ENCODE data around the gene LAPTM5. TPM values are rescaled to one million over a fixed set of nuclear protein-coding genes. Genes with fewer than 3 reads are reported as not detected.

The LAPTM5 gene
- total and polyA plus RNA-seq, 2 donors (not counting 3 experiments of a cell fraction or from before 2014, with no cell fraction given): 83.4 to 95.2 TPM

GRCh38 chr1:30741239-30741894, 16.2 kb downstream of the LAPTM5 start:
- H3K9me3 ChIP-seq (replicated peaks; ENCODE audit: control insufficient read depth, insufficient read depth, low read length): no peaks in the 10 kb centered on the region
- ChIA-PET CTCF (interaction anchor here (0.8 to 1.6 kb wide), 4 partner anchors 11 to 38 kb away, joined by 3 to 4 read pairs (median 3); partner anchors contain the start of gene LAPTM5), POLR2A (no interaction called here)

More at GRCh38 chr1:30741239-30741894, 16.2 kb downstream of the LAPTM5 start:
- H3K36me3 ChIP-seq (ENCODE audit: control insufficient read depth in 2 of 2, extremely low read depth in 1 of 2, insufficient read depth in 2 of 2, low read length in 2 of 2): peaks cover 2 to 3% of the 10 kb centered on the region in 2 experiments
- no peaks in the 10 kb centered on the region for H3K9me1 ChIP-seq (replicated peaks; ENCODE audit: control insufficient read depth, extremely low read depth, insufficient read depth, low read length)
- FAIRE-seq (peak; percentile 38), DNase-seq (ENCODE audit: low read depth, low spot score) (peak; percentile 32)
- no peak overlapping the region for H3K9ac ChIP-seq (replicated peaks; ENCODE audit: extremely low read depth, insufficient read depth, low read length)
- no peak overlapping the region for H3K4me3 ChIP-seq (replicated peaks in 1 of 3; ENCODE audit: insufficient read depth in 1 of 3, low read depth in 1 of 3, low read length in 3 of 3)
- peaks cover 16% of the 10 kb centered on the region for H3K4me1 ChIP-seq (ENCODE audit: control insufficient read depth, extremely low read depth, insufficient read depth, low read length)
- no peak overlapping the region for H3K4me2 ChIP-seq (ENCODE audit: insufficient read depth, low read length)
- dilution Hi-C loops (cut with MboI; ENCODE audit: extremely low pct_ligation_motif_present, low sequenced_read_pairs) (no loop called here), intact Hi-C loops (cut with micrococcal nuclease) (no loop called here)
- no peaks in the 10 kb centered on the region for H3K79me2 ChIP-seq (ENCODE audit: control insufficient read depth, insufficient read depth, low read length)
- no peak overlapping the region for H2AFZ ChIP-seq (ENCODE audit: low read depth, low read length)
- TF ChIP-seq FOS (IDR thresholded peaks at IDR 0.05; ENCODE audit: borderline replicate concordance, insufficient read depth, low read length) (peak; percentile 11), CTCF (IDR thresholded peaks at IDR 0.05; ENCODE audit: extremely low read depth in 1 of 2, insufficient read depth in 1 of 2, low read depth in 1 of 2, low read length in 2 of 2) (no peak)
- H3K27ac ChIP-seq (ENCODE audit: insufficient read depth, low read depth, low read length): peak overlapping the region; percentile 39
- no TSS peak for BruUV-seq (replicated peaks)
- H4K20me1 ChIP-seq (replicated peaks; ENCODE audit: control insufficient read depth, extremely low read depth, insufficient read depth, low read length): no peaks in the 10 kb centered on the region
- H3K27me3 ChIP-seq (ENCODE audit: control insufficient read depth in 2 of 2, insufficient read depth in 2 of 2, low read length in 2 of 2): no peaks in the 10 kb centered on the region
